SJSA1 (cell line): ENCODE data around the gene GRAMD2A. TPM values are rescaled to one million over a fixed set of nuclear protein-coding genes. Genes with fewer than 3 reads are reported as not detected.
A peak's percentile ranks its signal among the peaks of the same experiment; 100 is the strongest.

Experiments
- DNase-seq, 2 experiments: peaks; one replicate each; pipeline ENCODE4 v3.0.0-alpha.2; 2015 to 2020; ENCODE audit warnings: low spot score in 2 of 2, low read depth in 1 of 2
- H3K27ac ChIP-seq: fragments of 250-450 bp; sonication (Bioruptor Pico); 2 replicates; pipeline ENCODE4 v1.5.1; 2020; ENCODE audit warnings: mild to moderate bottlenecking, moderate library complexity
- H3K27me3 ChIP-seq: fragments of 250-450 bp; sonication (Bioruptor Pico); replicated peaks from 2 replicates; pipeline ENCODE4 v1.5.1; 2020; ENCODE audit warnings: mild to moderate bottlenecking, moderate library complexity
- H3K36me3 ChIP-seq: fragments of 250-450 bp; sonication (Bioruptor Pico); 2 replicates; pipeline ENCODE4 v1.5.1; 2020; ENCODE audit warnings: mild to moderate bottlenecking
- H3K4me1 ChIP-seq: fragments of 250-450 bp; sonication (Bioruptor Pico); replicated peaks from 2 replicates; pipeline ENCODE4 v1.6.1; 2021; ENCODE audit warnings: mild to moderate bottlenecking
- H3K4me3 ChIP-seq: fragments of 250-450 bp; sonication (Bioruptor Pico); 2 replicates; pipeline ENCODE4 v1.5.1; 2020; ENCODE audit warnings: mild to moderate bottlenecking
- H3K9me3 ChIP-seq: fragments of 250-450 bp; sonication (Bioruptor Pico); replicated peaks from 2 replicates; pipeline ENCODE4 v1.5.1; 2020; ENCODE audit warnings: mild to moderate bottlenecking
- total RNA-seq: library from RNA; depleted of rRNA; stranded (reverse); fragments of >200 nt; shearing (Covaris generic); gene quantifications from 2 replicates; pipeline ENCODE4 v1.2.3, GENCODE V29; 2014

The GRAMD2A gene
- total RNA-seq, 1 experiment from 2014 or later = not detected

DNA sequence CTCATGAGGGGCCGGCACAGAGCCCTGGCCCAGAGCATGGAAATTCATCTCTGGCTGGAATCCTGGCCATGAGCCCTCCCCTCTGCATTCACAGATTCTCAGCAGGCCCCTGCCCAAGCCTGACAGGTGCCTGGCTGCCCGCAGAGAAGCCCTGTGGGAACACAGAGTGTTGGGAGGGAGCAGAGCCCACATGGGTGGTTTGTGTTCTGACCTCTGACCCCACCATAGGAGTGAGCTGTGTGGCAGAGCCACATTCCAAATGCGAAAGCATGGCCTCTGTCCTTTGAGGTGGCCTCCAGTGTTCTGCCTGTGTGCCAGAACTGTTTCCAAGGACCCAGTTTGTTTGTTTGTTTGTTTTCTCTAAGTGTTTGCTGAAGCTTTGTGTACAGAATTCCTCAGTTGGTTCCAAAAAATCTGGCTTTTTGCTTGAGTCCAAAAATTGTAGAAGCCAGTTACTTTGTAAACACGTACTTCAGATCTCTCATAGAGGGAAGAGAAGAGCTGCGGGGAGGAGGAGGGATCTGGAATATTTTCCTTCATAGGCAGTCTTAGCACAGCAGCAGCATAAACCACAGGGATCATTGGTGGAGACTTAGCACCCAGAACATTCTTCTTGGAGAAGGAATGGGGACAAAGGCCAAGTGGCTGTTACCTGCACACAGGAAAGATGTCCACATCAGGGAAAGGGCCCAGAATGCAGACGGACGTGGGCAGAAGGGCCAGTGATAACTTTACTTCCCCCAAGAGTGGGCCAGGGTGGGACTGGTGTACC, 36.0 kb downstream of the GRAMD2A start:
- Histone ChIP-seq H3K36me3 (no peaks in the 10 kb centered on the region), H3K4me1 (no peaks in the 10 kb centered on the region), H3K4me3 (no peak overlapping the region), H3K27me3 (no peaks in the 10 kb centered on the region), H3K9me3 (no peaks in the 10 kb centered on the region), H3K27ac (no peak overlapping the region)
- DNase-seq = no peak

DNA sequence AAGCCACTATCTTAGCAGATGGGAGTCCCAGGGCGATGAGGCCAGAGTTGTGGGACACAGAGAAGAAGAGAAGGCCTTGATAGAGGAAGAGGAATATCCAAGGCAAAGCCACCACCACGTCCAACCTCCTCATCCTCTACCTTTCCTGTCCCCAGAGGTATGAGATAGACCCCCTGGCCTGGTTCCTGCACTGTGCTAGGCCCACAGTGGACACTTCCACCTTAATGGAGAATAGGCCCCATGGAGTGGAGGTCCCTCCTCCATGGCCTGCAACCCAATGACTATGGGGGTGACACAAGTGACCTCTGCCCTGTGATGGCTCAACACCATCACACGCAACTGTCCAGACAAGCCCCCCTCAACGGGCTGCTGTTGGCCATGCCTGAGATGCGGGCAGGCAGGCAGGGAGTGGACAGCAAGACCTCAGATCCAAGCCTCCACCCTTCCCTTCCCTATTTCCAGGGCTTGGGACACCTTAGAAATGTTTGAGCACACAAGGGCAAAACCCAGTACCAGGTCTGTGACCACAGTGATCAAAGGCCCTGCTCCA, 36.8 kb downstream of the GRAMD2A start:
- no peak overlapping the region for H3K27ac ChIP-seq
- no peak overlapping the region for H3K4me3 ChIP-seq
- H3K27me3 ChIP-seq = no peaks in the 10 kb centered on the region
- no peak for DNase-seq
- peaks cover 1% of the 10 kb centered on the region for H3K4me1 ChIP-seq
- H3K9me3 ChIP-seq = no peaks in the 10 kb centered on the region
- H3K36me3 ChIP-seq = no peaks in the 10 kb centered on the region

DNA sequence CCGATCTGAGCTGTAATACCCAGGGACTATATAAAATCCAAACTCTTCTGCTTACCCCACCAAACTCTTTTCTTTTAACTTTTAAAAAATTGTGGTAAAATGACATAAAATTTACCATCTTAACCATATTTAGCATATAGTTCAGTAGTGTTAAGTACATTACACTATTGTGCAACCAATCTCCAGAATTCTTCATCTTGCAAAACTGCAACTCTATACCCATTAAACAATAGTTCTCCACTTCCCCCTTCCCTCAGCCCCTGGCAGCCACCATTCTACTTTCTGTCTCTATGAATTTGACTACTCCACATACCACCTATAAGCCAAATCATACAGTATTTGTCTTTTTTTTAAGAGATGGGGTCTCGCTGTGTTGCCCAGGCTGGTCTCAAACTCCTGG, 40.7 kb downstream of the GRAMD2A start:
- Histone ChIP-seq H3K36me3 (no peaks in the 10 kb centered on the region), H3K9me3 (no peaks in the 10 kb centered on the region), H3K4me1 (peaks cover 9% of the 10 kb centered on the region), H3K4me3 (no peak overlapping the region), H3K27me3 (no peaks in the 10 kb centered on the region), H3K27ac (no peak overlapping the region)
- DNase-seq = no peak

DNA sequence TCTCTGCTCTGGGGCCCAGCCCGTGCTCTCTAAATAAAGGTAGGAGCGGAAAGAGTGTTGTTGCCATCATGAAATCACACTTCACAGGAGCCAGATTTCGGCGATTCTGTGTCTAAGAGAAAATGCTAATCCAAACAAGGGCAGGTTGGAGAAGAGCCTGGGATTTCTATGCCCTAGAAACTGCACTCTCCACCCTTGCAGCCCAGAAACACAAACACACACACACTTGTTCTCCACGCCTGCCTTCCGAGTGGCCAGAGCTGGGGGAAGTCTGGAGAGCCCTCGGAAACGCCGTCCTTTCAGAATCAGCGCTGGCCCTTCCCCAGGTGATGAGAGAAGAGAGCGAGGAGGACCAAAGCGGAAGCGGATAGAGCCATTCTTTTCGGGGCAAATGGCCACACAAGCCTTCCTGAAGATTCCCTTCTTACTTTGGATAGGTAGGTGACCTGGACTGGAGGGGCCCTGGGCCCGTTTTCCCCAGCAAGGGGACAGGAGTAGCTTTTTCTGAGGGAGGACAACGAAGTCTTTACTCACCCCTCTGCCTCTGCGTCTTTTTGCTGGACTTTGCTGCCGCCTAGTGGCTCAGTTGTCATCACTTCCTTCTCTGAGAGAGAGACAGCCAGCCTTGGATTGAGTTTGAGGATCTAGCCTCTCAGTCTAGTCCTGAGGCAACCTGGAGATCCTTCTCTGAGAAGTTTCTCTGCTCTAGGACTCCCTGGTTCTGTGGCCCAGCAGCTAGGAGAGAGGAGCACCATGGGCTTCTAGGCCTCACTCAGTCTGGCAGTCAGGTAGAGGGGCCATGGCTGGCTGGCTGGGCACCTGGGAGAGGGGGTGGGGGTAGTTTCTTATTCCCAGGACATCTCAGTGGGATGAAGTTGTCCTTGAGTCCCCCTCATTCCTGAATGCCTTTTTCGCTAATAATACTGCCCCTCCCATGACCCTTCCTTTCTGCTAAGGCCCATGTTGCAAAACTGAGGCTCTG, 41.7 kb downstream of the GRAMD2A start:
- Histone ChIP-seq H3K36me3 (no peaks in the 10 kb centered on the region), H3K9me3 (no peaks in the 10 kb centered on the region), H3K27me3 (no peaks in the 10 kb centered on the region), H3K27ac (no peak overlapping the region), H3K4me1 (peaks cover 9% of the 10 kb centered on the region), H3K4me3 (peak overlapping the region; percentile 32)
- peak; percentile 82 for DNase-seq

DNA sequence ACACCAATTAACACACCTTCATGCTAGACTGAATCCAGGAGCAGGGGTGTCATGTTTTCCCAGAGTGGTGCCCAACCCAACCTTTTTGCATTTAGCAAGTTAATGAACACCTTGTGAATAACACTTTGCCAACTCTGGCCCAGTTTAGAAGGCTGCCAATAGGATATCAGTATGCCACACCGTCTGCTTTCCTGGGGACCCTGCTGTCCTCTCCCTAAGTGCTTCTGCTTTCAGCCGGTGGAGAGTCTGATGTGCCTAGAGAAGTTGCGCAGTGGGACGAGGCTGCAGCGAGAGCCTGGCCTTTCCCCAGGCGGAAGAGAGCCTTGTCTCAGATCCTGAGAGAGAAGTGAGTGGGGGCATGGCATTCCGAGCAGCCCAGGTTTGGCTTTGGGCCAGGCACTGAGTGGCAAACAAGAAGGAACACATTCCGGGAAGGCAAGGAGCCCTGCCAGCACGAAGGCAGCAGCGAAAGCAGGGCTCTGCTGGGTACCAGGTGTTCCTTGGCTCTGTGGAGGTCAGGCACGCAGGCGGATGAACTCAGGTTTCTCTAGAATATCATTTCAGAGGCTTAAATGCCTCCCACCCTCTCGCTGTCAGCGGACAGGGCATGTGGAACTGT, 42.5 kb downstream of the GRAMD2A start:
- no peaks in the 10 kb centered on the region for H3K9me3 ChIP-seq
- DNase-seq = peak; percentile 50 to 68
- H3K4me3 ChIP-seq = no peak overlapping the region
- no peaks in the 10 kb centered on the region for H3K27me3 ChIP-seq
- peaks cover 9% of the 10 kb centered on the region for H3K4me1 ChIP-seq
- no peak overlapping the region for H3K27ac ChIP-seq
- no peaks in the 10 kb centered on the region for H3K36me3 ChIP-seq

DNA sequence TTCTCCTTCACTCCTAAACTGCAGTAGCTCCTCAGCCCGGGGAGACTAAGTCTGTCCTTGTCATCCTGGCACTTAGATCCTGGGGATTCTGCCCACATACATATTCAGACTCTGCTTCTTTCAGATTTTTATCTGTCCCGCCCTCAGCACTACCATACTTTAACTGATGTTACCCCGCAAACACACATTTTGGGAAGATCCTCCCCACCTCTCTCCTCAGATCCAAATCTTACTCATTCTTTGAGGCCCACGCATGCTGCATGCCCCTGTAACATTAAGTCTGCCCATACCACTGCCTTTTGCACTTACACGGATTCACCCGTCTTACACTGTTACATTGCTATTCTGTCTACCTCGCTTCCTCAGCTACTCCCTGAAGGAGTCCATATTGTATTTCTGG, 43.3 kb downstream of the GRAMD2A start:
- Histone ChIP-seq H3K4me3 (no peak overlapping the region), H3K36me3 (no peaks in the 10 kb centered on the region), H3K27ac (no peak overlapping the region), H3K27me3 (no peaks in the 10 kb centered on the region), H3K4me1 (peaks cover 9% of the 10 kb centered on the region), H3K9me3 (no peaks in the 10 kb centered on the region)
- no peak for DNase-seq

DNA sequence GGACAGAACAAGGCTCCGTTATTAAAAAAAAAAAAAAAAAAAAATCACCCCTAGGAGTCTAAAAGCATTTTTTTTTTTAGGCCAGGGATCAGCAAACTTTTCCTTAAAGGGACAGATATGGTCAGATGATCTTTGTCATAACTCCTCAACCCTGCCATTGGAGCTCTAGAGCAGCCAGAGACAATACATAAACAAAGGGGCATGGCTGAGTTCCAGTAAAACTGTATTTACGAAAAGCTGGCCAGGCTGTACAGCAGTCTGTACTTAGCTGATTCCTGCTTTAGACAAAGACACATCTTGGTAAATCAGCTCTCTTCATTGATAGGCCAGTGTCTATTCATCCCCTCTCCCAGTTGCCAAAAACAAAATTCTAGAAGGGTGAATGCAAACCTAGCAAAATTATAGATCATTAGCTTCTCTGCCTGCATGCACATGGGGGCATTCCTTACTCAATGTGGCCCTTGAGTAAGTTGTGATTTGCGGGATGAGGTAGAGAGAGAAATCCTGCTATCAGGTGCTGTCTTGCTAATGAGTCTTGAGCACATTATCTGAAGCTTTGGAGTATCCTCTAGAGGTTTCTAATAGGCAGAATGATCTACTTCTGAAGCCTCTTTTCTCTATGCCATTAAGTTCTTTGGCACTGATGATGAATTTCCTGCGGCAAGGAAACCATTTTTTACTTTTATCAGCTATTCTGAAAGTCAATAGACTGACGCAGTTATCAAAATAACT, 44.2 kb downstream of the GRAMD2A start:
- Histone ChIP-seq H3K36me3 (no peaks in the 10 kb centered on the region), H3K27ac (no peak overlapping the region), H3K4me3 (no peak overlapping the region), H3K4me1 (peaks cover 9% of the 10 kb centered on the region), H3K27me3 (no peaks in the 10 kb centered on the region), H3K9me3 (no peaks in the 10 kb centered on the region)
- DNase-seq = no peak

DNA sequence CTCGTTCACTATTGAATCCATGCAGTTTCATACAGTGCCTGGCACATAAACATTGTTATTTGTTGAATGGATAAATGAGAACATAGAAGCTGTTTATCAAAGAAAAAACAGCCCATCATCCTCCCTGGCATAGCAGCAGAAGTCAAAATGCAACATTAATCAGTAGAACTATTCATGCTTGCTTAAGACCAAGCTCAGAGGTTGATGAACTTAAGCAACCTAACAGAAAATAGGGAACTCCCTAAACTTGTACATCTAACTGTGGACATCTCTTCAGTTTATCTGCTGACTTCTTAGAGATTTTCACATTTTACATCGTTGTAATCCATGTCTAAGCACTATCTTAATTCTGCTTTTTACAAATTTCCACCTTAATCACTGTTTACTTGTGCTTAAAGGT, 50.2 kb downstream of the GRAMD2A start:
- Histone ChIP-seq H3K27ac (no peak overlapping the region), H3K4me3 (no peak overlapping the region), H3K4me1 (no peaks in the 10 kb centered on the region), H3K36me3 (no peaks in the 10 kb centered on the region), H3K27me3 (no peaks in the 10 kb centered on the region), H3K9me3 (no peaks in the 10 kb centered on the region)
- no peak for DNase-seq

DNA sequence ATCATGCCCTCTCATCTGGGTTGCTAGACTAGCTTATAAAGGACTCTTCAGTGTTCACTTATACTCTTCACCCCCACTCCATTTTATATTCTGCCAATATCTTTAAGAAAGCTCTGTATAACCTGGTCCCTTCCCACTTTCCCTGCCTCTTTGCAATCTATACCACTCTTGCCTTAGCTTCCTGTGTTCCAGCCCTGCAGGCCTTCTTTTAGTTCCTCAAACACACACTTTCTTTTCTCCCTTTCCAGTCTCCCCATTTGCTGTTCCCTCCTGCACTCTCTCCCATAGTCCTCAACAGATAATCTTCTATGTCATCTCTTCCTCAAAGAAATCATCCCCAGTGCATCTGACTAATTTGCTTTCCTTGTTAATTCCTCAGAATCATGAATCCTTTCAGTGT, 50.7 kb downstream of the GRAMD2A start:
- H3K4me1 ChIP-seq = no peaks in the 10 kb centered on the region
- no peaks in the 10 kb centered on the region for H3K9me3 ChIP-seq
- DNase-seq = no peak
- no peaks in the 10 kb centered on the region for H3K27me3 ChIP-seq
- no peak overlapping the region for H3K4me3 ChIP-seq
- H3K36me3 ChIP-seq = no peaks in the 10 kb centered on the region
- H3K27ac ChIP-seq = no peak overlapping the region

DNA sequence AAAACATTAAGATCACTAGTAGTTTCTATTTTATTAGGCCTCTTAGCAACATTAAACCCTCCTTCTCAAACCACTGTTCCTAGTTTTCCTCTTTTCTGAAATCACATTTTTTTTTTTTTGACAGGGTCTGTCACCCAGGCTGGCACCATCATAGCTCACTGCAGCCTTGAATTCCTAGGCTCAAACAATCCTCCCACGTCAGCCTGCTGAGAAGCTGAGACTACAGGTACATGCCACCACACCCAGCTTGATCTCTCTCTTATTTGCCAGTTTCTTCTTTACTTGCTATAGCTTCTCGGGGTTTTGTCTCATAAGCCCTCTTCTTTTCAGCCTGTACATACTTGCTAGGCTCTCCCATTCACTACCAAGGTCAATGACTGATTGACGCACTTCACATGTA, 51.4 kb downstream of the GRAMD2A start:
- Histone ChIP-seq H3K27ac (no peak overlapping the region), H3K4me1 (no peaks in the 10 kb centered on the region), H3K27me3 (no peaks in the 10 kb centered on the region), H3K9me3 (no peaks in the 10 kb centered on the region), H3K4me3 (no peak overlapping the region), H3K36me3 (no peaks in the 10 kb centered on the region)
- DNase-seq = no peak

DNA sequence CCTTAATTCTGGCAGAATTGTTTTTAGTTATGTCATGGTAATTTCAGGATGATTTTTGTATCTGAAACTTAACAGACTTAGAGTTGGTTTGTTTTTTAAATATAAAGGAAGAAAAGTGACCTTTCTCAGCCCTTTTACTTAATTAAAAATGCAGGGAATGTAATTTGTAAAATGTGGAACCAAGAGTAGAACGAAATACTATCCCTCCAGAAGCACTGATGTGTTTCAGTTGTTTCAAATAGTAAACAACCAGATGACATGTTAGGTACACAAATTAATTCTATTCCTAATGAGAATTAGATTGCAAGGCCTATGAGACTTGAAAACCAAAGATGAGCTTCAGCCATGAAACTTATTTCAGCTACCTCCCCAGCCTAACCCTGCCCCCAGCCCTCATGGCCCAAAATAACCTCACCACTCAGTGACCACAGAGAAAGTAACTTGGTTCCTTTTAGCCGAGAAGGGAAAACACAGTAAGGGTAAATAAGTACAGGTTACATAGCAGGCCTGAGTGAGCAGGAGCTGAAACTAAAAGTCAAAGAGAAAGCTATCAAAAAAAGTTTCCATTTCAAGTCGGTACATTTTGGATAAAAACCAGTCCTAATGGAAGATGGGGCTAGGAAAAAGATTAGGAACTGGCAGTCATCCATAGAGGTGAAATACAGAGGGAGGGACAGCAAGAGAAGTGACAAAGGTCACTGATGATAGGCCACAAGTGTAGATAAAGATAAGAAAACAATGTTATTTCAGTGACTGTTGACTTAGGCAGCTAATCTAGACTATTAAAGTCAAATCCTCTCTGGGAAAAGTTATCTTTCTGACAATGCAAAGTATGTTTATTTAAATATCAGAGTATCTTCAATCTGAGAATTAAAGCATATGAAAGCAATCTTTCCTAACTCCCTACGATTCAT, 56.2 kb downstream of the GRAMD2A start:
- H3K36me3 ChIP-seq = no peaks in the 10 kb centered on the region
- no peak for DNase-seq

DNA sequence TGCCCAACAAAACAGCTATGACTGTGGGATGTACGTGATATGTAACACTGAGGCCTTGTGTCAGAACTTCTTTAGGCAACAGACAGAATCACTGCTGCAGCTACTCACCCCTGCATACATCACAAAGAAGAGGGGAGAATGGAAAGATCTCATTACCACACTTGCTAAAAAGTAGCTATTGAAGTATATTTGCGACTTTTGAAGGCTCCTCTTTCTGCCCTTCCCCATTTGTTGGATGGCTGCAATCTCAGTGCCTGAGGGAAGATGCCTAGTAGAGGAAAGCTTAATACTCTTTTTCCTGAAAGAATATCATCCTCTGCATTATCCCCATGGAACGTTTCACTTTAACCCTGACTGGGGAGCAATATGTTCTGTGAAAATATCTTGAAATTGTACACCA, 57.5 kb downstream of the GRAMD2A start:
- Histone ChIP-seq H3K4me1 (no peaks in the 10 kb centered on the region), H3K27ac (no peak overlapping the region), H3K4me3 (no peak overlapping the region), H3K36me3 (no peaks in the 10 kb centered on the region), H3K9me3 (no peaks in the 10 kb centered on the region), H3K27me3 (no peaks in the 10 kb centered on the region)
- DNase-seq = no peak

More for the DNA sequence above, 56.2 kb downstream of the GRAMD2A start:
- Histone ChIP-seq H3K9me3 (no peaks in the 10 kb centered on the region), H3K4me3 (no peak overlapping the region), H3K4me1 (no peaks in the 10 kb centered on the region), H3K27ac (no peak overlapping the region), H3K27me3 (no peaks in the 10 kb centered on the region)
